Gastroesophageal sphincter (tissue), 3 donors: ENCODE data around the gene ZNF223.

Experiments
- POLR2A ChIP-seq, 2 donors: fragments of 450-650 bp; IDR thresholded peaks; one replicate each; pipeline ENCODE4 v1.6.1; 2017; ENCODE audit warnings: antibody characterized with exemption in 2 of 2, mild to moderate bottlenecking in 2 of 2, moderate library complexity in 1 of 2
- TF ChIP-seq, protein P1 (sequence below), 4 experiments: fragments of 200-600 bp in 2 of 4; fragments of 450-650 bp in 2 of 4; sonication (generic) in 1 of 4; IDR thresholded peaks; one replicate each; pipeline ENCODE4 v1.5.1; 2017 to 2019; ENCODE audit warnings: antibody characterized with exemption in 4 of 4, mild to moderate bottlenecking in 2 of 4, moderate library complexity in 2 of 4

DNA sequence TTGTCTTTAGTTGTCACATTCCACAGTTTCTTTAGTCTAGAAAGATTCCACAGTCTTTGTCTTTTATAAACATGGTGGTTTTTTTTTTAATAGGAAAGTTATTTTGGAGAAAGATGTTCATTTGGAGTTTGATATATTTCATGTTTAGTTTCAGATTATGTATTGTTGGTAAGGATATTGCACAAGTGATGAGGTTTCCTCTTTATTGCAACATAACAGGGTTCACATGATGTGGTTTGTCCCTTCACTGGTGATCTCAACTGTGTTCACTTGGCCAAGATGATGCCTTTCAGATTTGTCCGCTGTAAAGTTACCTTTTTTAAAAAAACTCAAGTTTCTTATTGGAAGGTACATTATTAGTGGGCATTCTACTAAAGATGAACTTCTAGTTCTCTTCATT, 45.9 kb upstream of the ZNF223 start:
- TF ChIP-seq, protein P1, sequence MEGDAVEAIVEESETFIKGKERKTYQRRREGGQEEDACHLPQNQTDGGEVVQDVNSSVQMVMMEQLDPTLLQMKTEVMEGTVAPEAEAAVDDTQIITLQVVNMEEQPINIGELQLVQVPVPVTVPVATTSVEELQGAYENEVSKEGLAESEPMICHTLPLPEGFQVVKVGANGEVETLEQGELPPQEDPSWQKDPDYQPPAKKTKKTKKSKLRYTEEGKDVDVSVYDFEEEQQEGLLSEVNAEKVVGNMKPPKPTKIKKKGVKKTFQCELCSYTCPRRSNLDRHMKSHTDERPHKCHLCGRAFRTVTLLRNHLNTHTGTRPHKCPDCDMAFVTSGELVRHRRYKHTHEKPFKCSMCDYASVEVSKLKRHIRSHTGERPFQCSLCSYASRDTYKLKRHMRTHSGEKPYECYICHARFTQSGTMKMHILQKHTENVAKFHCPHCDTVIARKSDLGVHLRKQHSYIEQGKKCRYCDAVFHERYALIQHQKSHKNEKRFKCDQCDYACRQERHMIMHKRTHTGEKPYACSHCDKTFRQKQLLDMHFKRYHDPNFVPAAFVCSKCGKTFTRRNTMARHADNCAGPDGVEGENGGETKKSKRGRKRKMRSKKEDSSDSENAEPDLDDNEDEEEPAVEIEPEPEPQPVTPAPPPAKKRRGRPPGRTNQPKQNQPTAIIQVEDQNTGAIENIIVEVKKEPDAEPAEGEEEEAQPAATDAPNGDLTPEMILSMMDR (IDR thresholded peaks at IDR 0.05): no peak
- TF ChIP-seq POLR2A (IDR thresholded peaks at IDR 0.05): no peak
